H1 (cell line): ENCODE results near the gene BHLHE23. TPM values are rescaled to one million over a fixed set of nuclear protein-coding genes. Genes with fewer than 3 reads are reported as not detected.

Experiments used
- CTCF ChIA-PET: fragments of 300-600 bp; sonication (Branson Sonifier 250); formaldehyde crosslinking; loops from one replicate; lab custom pipeline; 2021; ENCODE audit not compliant: partially characterized antibody; lab: Charles Lee
- POLR2A ChIA-PET: fragments of 300-600 bp; sonication (Branson Sonifier 250); formaldehyde crosslinking; loops from one replicate; lab custom pipeline; 2021; ENCODE audit warnings: inconsistent platforms; ENCODE audit not compliant: partially characterized antibody; lab: Charles Lee
- DNase-seq, 2 experiments: peaks; one replicate each; pipeline versions ENCODE4 v3.0.0 to v3.0.0-alpha.2; 2010 to 2022; ENCODE audit warnings: low spot score in 2 of 2, low read depth in 1 of 2, mixed read lengths in 1 of 2
- FAIRE-seq: peaks from 2 replicates; lab custom pipeline; 2011; peaks lifted over from hg19 to GRCh38; lab: Jason Lieb, UNC
- H2AFZ ChIP-seq: 2 replicates; pipeline ENCODE4 v1.8.1; 2012; ENCODE audit warnings: low read length, inconsistent platforms
- H2AK5ac ChIP-seq: 2 replicates; pipeline ENCODE4 v1.6.1; 2013; ENCODE audit warnings: low read depth, low read length
- H2BK120ac ChIP-seq: replicated peaks from 2 replicates; pipeline ENCODE3; 2013; ENCODE audit warnings: low read depth, low read length, inconsistent platforms
- H2BK12ac ChIP-seq: 2 replicates; pipeline ENCODE4 v1.6.1; 2013; ENCODE audit warnings: low read depth, low read length
- H2BK15ac ChIP-seq: 2 replicates; pipeline ENCODE4 v1.6.1; 2013; ENCODE audit warnings: low read length
- H2BK20ac ChIP-seq: 2 replicates; pipeline ENCODE4 v1.6.1; 2013; ENCODE audit warnings: low read length
- H2BK5ac ChIP-seq: 2 replicates; pipeline ENCODE4 v1.6.1; 2013; ENCODE audit warnings: low read depth, low read length
- H3K14ac ChIP-seq: 2 replicates; pipeline ENCODE4 v1.6.1; 2013; ENCODE audit warnings: inconsistent platforms; ENCODE audit not compliant: insufficient read length
- H3K18ac ChIP-seq: 2 replicates; pipeline ENCODE4 v1.6.1; 2013; ENCODE audit warnings: low read length; ENCODE audit errors: extremely low read depth
- H3K23ac ChIP-seq: 2 replicates; pipeline ENCODE4 v1.6.1; 2013; ENCODE audit warnings: inconsistent platforms; ENCODE audit not compliant: insufficient read length
- H3K23me2 ChIP-seq: 2 replicates; pipeline ENCODE4 v1.6.1; 2013; ENCODE audit warnings: low read depth, low read length
- H3K27ac ChIP-seq: 2 replicates; pipeline ENCODE4 v1.6.1; 2011; ENCODE audit warnings: low read depth, low read length, inconsistent platforms
- H3K27me3 ChIP-seq, 4 experiments: replicated peaks in 1 of 4; 1 replicate in 1 of 4; 2 replicates in 3 of 4; pipeline versions ENCODE4 v1.6.1 to v1.8.1; 2011 to 2013; ENCODE audit warnings: low read length in 3 of 4, mild to moderate bottlenecking in 3 of 4, inconsistent platforms in 2 of 4, mixed read lengths in 2 of 4, moderate library complexity in 1 of 4; ENCODE audit not compliant: control insufficient read depth in 3 of 4, insufficient read depth in 3 of 4; ENCODE audit errors: extremely low read depth in 1 of 4
- H3K36me3 ChIP-seq, 4 experiments: 2 replicates each; pipeline versions ENCODE4 v1.6.1 to v1.8.1; 2011 to 2013; ENCODE audit warnings: mild to moderate bottlenecking in 4 of 4, low read length in 3 of 4, moderate library complexity in 2 of 4, control low read depth in 1 of 4, inconsistent platforms in 1 of 4; ENCODE audit not compliant: insufficient read depth in 4 of 4, control insufficient read depth in 2 of 4
- H3K4ac ChIP-seq: replicated peaks from 2 replicates; pipeline ENCODE3; 2013; ENCODE audit warnings: low read length, low read depth, mixed read lengths, inconsistent platforms; ENCODE audit not compliant: insufficient read length
- H3K4me1 ChIP-seq, 4 experiments: replicated peaks in 1 of 4; 1 replicate in 1 of 4; 2 replicates in 3 of 4; pipeline versions ENCODE4 v1.6.1 to v1.8.1; 2011 to 2013; ENCODE audit warnings: low read length in 3 of 4, inconsistent platforms in 2 of 4, mixed read lengths in 1 of 4; ENCODE audit not compliant: insufficient read depth in 4 of 4, control insufficient read depth in 3 of 4
- H3K4me2 ChIP-seq, 2 experiments: 2 replicates each; pipeline versions ENCODE4 v1.6.1 to v1.8.1; 2011 to 2013; ENCODE audit warnings: low read depth in 2 of 2, low read length in 2 of 2, control low read depth in 1 of 2, inconsistent platforms in 1 of 2, mild to moderate bottlenecking in 1 of 2; ENCODE audit not compliant: insufficient read depth in 1 of 2
- H3K4me3 ChIP-seq, 4 experiments: fragments of 200-600, 300-600 bp in 1 of 4; sonication (generic), shearing (Covaris generic), sonication (Bioruptor Twin) in 1 of 4; 2 replicates each; pipeline versions ENCODE4 v1.5.1 to v1.8.1; 2011 to 2016; ENCODE audit warnings: low read length in 4 of 4, low read depth in 3 of 4, control low read depth in 2 of 4, inconsistent platforms in 2 of 4, mild to moderate bottlenecking in 2 of 4, mixed read lengths in 1 of 4, moderate library complexity in 1 of 4; ENCODE audit not compliant: insufficient read depth in 2 of 4; ENCODE audit errors: extremely low read depth in 1 of 4
- H3K56ac ChIP-seq: replicated peaks from 2 replicates; pipeline ENCODE3; 2013; ENCODE audit warnings: low read depth, mild to moderate bottlenecking, mixed read lengths, low read length, inconsistent platforms; ENCODE audit not compliant: insufficient read length
- H3K79me1 ChIP-seq: 2 replicates; pipeline ENCODE4 v1.6.1; 2013; ENCODE audit warnings: low read depth, low read length, control low read depth
- H3K79me2 ChIP-seq, 2 experiments: 2 replicates each; pipeline versions ENCODE4 v1.6.1 to v1.8.1; 2012 to 2013; ENCODE audit warnings: low read length in 2 of 2, mild to moderate bottlenecking in 2 of 2, inconsistent platforms in 1 of 2; ENCODE audit not compliant: insufficient read depth in 2 of 2, control insufficient read depth in 1 of 2
- H3K9ac ChIP-seq, 4 experiments: replicated peaks in 1 of 4; 1 replicate in 1 of 4; 2 replicates in 3 of 4; pipeline versions ENCODE4 v1.6.1 to v1.8.1; 2011 to 2013; ENCODE audit warnings: low read depth in 3 of 4, low read length in 3 of 4, control low read depth in 2 of 4, mild to moderate bottlenecking in 2 of 4, moderate library complexity in 2 of 4, inconsistent platforms in 1 of 4; ENCODE audit errors: extremely low read depth in 1 of 4
- H3K9me3 ChIP-seq, 2 experiments: 2 replicates each; pipeline versions ENCODE4 v1.6.1 to v1.8.1; 2012 to 2013; ENCODE audit warnings: mild to moderate bottlenecking in 2 of 2, moderate library complexity in 2 of 2, control low read depth in 1 of 2, inconsistent platforms in 1 of 2, low read depth in 1 of 2, low read length in 1 of 2, mixed read lengths in 1 of 2; ENCODE audit not compliant: insufficient read depth in 2 of 2
- H4K20me1 ChIP-seq, 2 experiments: replicated peaks in 1 of 2; 2 replicates each; pipeline versions ENCODE3 to v1.8.1; 2011 to 2013; ENCODE audit warnings: inconsistent platforms in 2 of 2, low read length in 2 of 2, mild to moderate bottlenecking in 1 of 2; ENCODE audit not compliant: insufficient read depth in 2 of 2, control insufficient read depth in 1 of 2
- H4K5ac ChIP-seq: 2 replicates; pipeline ENCODE4 v1.6.1; 2013; ENCODE audit warnings: low read length, low read depth, mixed read lengths, inconsistent platforms; ENCODE audit not compliant: insufficient read length
- H4K8ac ChIP-seq: 2 replicates; pipeline ENCODE4 v1.8.0; 2013; ENCODE audit warnings: mild to moderate bottlenecking, moderate library complexity, low read length, inconsistent platforms; ENCODE audit not compliant: insufficient read depth; ENCODE audit errors: extremely low read depth
- H4K91ac ChIP-seq: replicated peaks from 2 replicates; pipeline ENCODE3; 2013; ENCODE audit warnings: low read length, mixed read lengths, inconsistent platforms; ENCODE audit not compliant: insufficient read length
- CHD2 ChIP-seq: IDR thresholded peaks from 2 replicates; pipeline ENCODE4 v1.6.1; 2012; ENCODE audit warnings: low read length, improper control_type of control experiment
- EP300 ChIP-seq, 2 experiments: IDR thresholded peaks; 1 replicate in 1 of 2; 2 replicates in 1 of 2; pipeline ENCODE4 v1.6.1; 2011 to 2012; ENCODE audit warnings: low read depth in 2 of 2, low read length in 2 of 2, mild to moderate bottlenecking in 2 of 2, borderline replicate concordance in 1 of 2, inconsistent platforms in 1 of 2, moderate library complexity in 1 of 2
- MAX ChIP-seq: IDR thresholded peaks from 2 replicates; pipeline ENCODE4 v1.6.1; 2012; ENCODE audit warnings: inconsistent platforms
- RBBP5 ChIP-seq: IDR thresholded peaks from 2 replicates; pipeline ENCODE4 v1.7.1; 2012; ENCODE audit warnings: low read depth, mild to moderate bottlenecking, inconsistent platforms, low read length, moderate library complexity, borderline replicate concordance
- RXRA ChIP-seq: IDR thresholded peaks from 2 replicates; pipeline ENCODE4 v1.6.1; 2011; ENCODE audit warnings: low read depth, mild to moderate bottlenecking, low read length, moderate library complexity; ENCODE audit not compliant: insufficient read depth
- SIN3A ChIP-seq, 2 experiments: IDR thresholded peaks in 1 of 2; conservative IDR thresholded peaks in 1 of 2; 2 replicates each; pipeline ENCODE4 v1.6.1; 2011 to 2012; ENCODE audit warnings: low read length in 2 of 2, improper control_type of control experiment in 1 of 2, low read depth in 1 of 2, mild to moderate bottlenecking in 1 of 2
- SRF ChIP-seq: IDR thresholded peaks from 2 replicates; pipeline ENCODE4 v1.6.1; 2011; ENCODE audit warnings: mild to moderate bottlenecking, low read depth, low read length, moderate library complexity
- SUZ12 ChIP-seq: fragments of 200-600 bp; sonication (generic); IDR thresholded peaks from 2 replicates; pipeline ENCODE4 v1.6.1; 2012; ENCODE audit warnings: mild to moderate bottlenecking, inconsistent platforms, low read length, moderate library complexity, mixed read lengths
- TAF1 ChIP-seq: IDR thresholded peaks from 2 replicates; pipeline ENCODE4 v1.6.1; 2011; ENCODE audit warnings: mild to moderate bottlenecking, low read depth, low read length
- TAF7 ChIP-seq: optimal IDR thresholded peaks from 2 replicates; pipeline ENCODE3; 2011; ENCODE audit warnings: low read depth, mild to moderate bottlenecking, inconsistent platforms, low read length, moderate library complexity, borderline replicate concordance
- TBP ChIP-seq: IDR thresholded peaks from 2 replicates; pipeline ENCODE4 v1.6.1; 2011; ENCODE audit warnings: low read depth, low read length, improper control_type of control experiment
- WGBS, 2 experiments: shearing (Covaris generic) in 1 of 2; methylation state at CpG; one replicate each; pipeline versions ENCODE4 v1.1.6 to v1.1.7; 2013 to 2015; ENCODE audit warnings: low lambda C conversion rate in 2 of 2, mixed read lengths in 2 of 2, inconsistent platforms in 1 of 2, low coverage in 1 of 2, missing lambda C conversion rate in 1 of 2; ENCODE audit not compliant: insufficient replicate concordance in 2 of 2, insufficient coverage in 1 of 2, insufficient read length in 1 of 2; ENCODE audit errors: extremely low coverage in 1 of 2, missing lambda C conversion rate in 1 of 2; 5-methylcytosine and 5-hydroxymethylcytosine counted together
- polyA plus RNA-seq, 7 experiments: library from polyadenylated mRNA; depleted of rRNA in 3 of 7; stranded (reverse) in 5 of 7; unstranded in 2 of 7; fragments of >200 nt in 5 of 7; fragments of 200-250 nt in 2 of 7; gene quantifications; 1 replicate in 5 of 7; 2 replicates in 1 of 7; 4 replicates in 1 of 7; pipeline versions ENCODE4 v1.2.1 to v1.2.3, GENCODE V29; 2011 to 2013; ENCODE audit warnings: missing spikeins in 2 of 7, mixed read lengths in 2 of 7
- total RNA-seq: library from RNA; stranded (reverse); fragmentation: NEBNext Ultra II Directional; extraction: Animal tissue kit (Norgen Biotek cat#: 25700); gene quantifications from 2 replicates; pipeline ENCODE4 v1.2.1, GENCODE V29; 2021

The BHLHE23 gene
- total and polyA plus RNA-seq, 2 of the 8 experiments (the other 6 are each of a cell fraction or from before 2014, with no cell fraction given), result 0.47 TPM; not detected in 1

GRCh38 chr20:62980380-62980960 lies 26.3 kb downstream of the BHLHE23 start:
- Histone ChIP-seq H2BK20ac (no peak overlapping the region), H3K9ac (no peak overlapping the region), H3K4me3 (no peak overlapping the region), H4K20me1 (peaks cover 0 to 2% of the 10 kb centered on the region in 2 experiments), H2BK120ac (no peak overlapping the region), H3K4ac (no peak overlapping the region), H3K18ac (no peak overlapping the region; the same call in 1 of the 2 replicates), H2BK5ac (no peak overlapping the region), H3K56ac (no peak overlapping the region), H2AK5ac (no peak overlapping the region), H3K4me2 (no peak overlapping the region), H3K79me2 (no peaks in the 10 kb centered on the region), H2AFZ (no peak overlapping the region), H3K23ac (no peak overlapping the region), H3K27ac (no peak overlapping the region), H3K9me3 (no peaks in the 10 kb centered on the region), H3K23me2 (no peaks in the 10 kb centered on the region), H3K79me1 (no peaks in the 10 kb centered on the region), H2BK12ac (no peak overlapping the region), H4K8ac (no peak overlapping the region), H3K14ac (no peak overlapping the region), H3K27me3 (peaks cover 0 to 4% (median 0%) of the 10 kb centered on the region in 4 experiments; a peak in 3 of 7 replicates), H3K36me3 (no peaks in the 10 kb centered on the region), H3K4me1 (peaks cover 0 to 23% (median 10%) of the 10 kb centered on the region in 4 experiments; a peak in 6 of 7 replicates), H4K91ac (no peak overlapping the region), H2BK15ac (0 out of 2 replicates have a peak overlapping the region, but pooled peaks have one; percentile 88), H4K5ac (no peak overlapping the region)
- POLR2A ChIA-PET, result interaction anchor here (0.8 to 2.4 kb wide), 6 partner anchors 9 to 46 kb away, joined by 3 to 6 read pairs (median 3); partner anchors contain the start of gene BHLHE23
- DNase-seq (no peak), FAIRE-seq (no peak)
- 90% methylated on average over 19 of the region's 19 CpGs; no CpG with 5 or more reads in 1 of the 2 experiments for WGBS, 2 experiments
- CTCF ChIA-PET, result interaction anchor here (0.5 to 3.4 kb wide), 12 partner anchors 10 to 313 kb away, joined by 3 to 22 read pairs (median 4); no protein-coding TSS in a partner anchor
- TF ChIP-seq TAF7 (no peak), SUZ12 (no peak), MAX (no peak), SRF (no peak), RXRA (no peak), TBP (no peak), SIN3A (conservative IDR thresholded peaks at IDR 0.05 in 1 of 2, IDR thresholded peaks at IDR 0.05 in 1 of 2; ENCODE audit: low read depth in 1 of 2, low read length in 2 of 2) (no peak), CHD2 (no peak), EP300 (IDR thresholded peaks at IDR 0.05; ENCODE audit: borderline replicate concordance in 1 of 2, low read depth in 2 of 2, low read length in 2 of 2) (no peak), RBBP5 (no peak), TAF1 (no peak)
